Thyroid gland (tissue), 4 donors: ENCODE measurements around the gene MPST. TPM values are rescaled to one million over a fixed set of nuclear protein-coding genes. Genes with fewer than 3 reads are reported as not detected.

Experiments used
- DNase-seq, 2 donors: peaks; one replicate each; pipeline ENCODE4 v3.0.0-alpha.2; 2019
- H3K27ac ChIP-seq, 3 donors: fragments of 200-600 bp; sonication (generic); 1 replicate in 2 of 3; 2 replicates in 1 of 3; pipeline ENCODE4 v1.5.1; 2016 to 2019; ENCODE audit warnings: mild to moderate bottlenecking in 1 of 3, moderate library complexity in 1 of 3
- H3K27me3 ChIP-seq: fragments of 200-600 bp; sonication (generic); one replicate; pipeline ENCODE4 v1.5.1; 2019
- H3K36me3 ChIP-seq, 2 donors: fragments of 200-600 bp; sonication (generic); one replicate each; pipeline ENCODE4 v1.5.1; 2016 to 2019
- H3K4me1 ChIP-seq, 2 donors: fragments of 200-600 bp; sonication (generic); one replicate each; pipeline ENCODE4 v1.5.1; 2017 to 2019
- H3K4me3 ChIP-seq, 3 donors: fragments of 200-600 bp; sonication (generic); replicated peaks in 1 of 3; 1 replicate in 2 of 3; 2 replicates in 1 of 3; pipeline ENCODE4 v1.5.1; 2016; ENCODE audit warnings: mild to moderate bottlenecking in 1 of 3
- H3K9me3 ChIP-seq: fragments of 200-600 bp; sonication (generic); one replicate; pipeline ENCODE4 v1.5.1; 2017
- POLR2A ChIP-seq, 2 donors: fragments of 450-650 bp; IDR thresholded peaks; one replicate each; pipeline ENCODE4 v1.6.1; 2017; ENCODE audit warnings: antibody characterized with exemption in 2 of 2, mild to moderate bottlenecking in 2 of 2, moderate library complexity in 1 of 2
- WGBS, 2 donors: methylation state at CpG; one replicate each; pipeline ENCODE4 v1.1.5; 2017; 5-methylcytosine and 5-hydroxymethylcytosine counted together
- intact Hi-C: fragments of 100-400 bp; cut with DNase I; formaldehyde crosslinking; loops from one replicate; pipeline ENCODE4 v1.15.1; 2023
- small RNA-seq: library from RNA; depleted of rRNA; stranded (forward); fragments of <200 nt; gene quantifications from one replicate; pipeline ENCODE3, GENCODE V24; 2016
- total RNA-seq, 4 donors: library from RNA; depleted of rRNA; stranded (reverse); fragments of >200 nt; gene quantifications; one replicate each; pipeline ENCODE4 v1.2.3, GENCODE V29; 2016
- TF ChIP-seq, protein P1 (sequence below), 6 experiments: fragments of 200-600 bp in 3 of 6; fragments of 450-650 bp in 3 of 6; sonication (generic) in 3 of 6; IDR thresholded peaks; one replicate each; pipeline ENCODE4 v1.5.1; 2016 to 2019; ENCODE audit warnings: antibody characterized with exemption in 6 of 6, mild to moderate bottlenecking in 2 of 6, inconsistent platforms in 1 of 6, moderate library complexity in 1 of 6

MPST gene
- total RNA-seq, 4 donors from 2014 or later: 67.7 to 102 (median 93.6) TPM

- Histone ChIP-seq H3K4me1 (no peaks in the 10 kb centered on the region), H3K36me3 (no peaks in the 10 kb centered on the region), H3K27ac (no peak overlapping the region), H3K9me3 (no peaks in the 10 kb centered on the region), H3K27me3 (no peaks in the 10 kb centered on the region), H3K4me3 (no peak overlapping the region)
- 58 to 80% methylated on average over 1 to 16 of the region's 17 CpGs for WGBS, 2 donors
- no peak for TF ChIP-seq POLR2A (IDR thresholded peaks at IDR 0.05)
- TF ChIP-seq, protein P1, sequence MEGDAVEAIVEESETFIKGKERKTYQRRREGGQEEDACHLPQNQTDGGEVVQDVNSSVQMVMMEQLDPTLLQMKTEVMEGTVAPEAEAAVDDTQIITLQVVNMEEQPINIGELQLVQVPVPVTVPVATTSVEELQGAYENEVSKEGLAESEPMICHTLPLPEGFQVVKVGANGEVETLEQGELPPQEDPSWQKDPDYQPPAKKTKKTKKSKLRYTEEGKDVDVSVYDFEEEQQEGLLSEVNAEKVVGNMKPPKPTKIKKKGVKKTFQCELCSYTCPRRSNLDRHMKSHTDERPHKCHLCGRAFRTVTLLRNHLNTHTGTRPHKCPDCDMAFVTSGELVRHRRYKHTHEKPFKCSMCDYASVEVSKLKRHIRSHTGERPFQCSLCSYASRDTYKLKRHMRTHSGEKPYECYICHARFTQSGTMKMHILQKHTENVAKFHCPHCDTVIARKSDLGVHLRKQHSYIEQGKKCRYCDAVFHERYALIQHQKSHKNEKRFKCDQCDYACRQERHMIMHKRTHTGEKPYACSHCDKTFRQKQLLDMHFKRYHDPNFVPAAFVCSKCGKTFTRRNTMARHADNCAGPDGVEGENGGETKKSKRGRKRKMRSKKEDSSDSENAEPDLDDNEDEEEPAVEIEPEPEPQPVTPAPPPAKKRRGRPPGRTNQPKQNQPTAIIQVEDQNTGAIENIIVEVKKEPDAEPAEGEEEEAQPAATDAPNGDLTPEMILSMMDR (IDR thresholded peaks at IDR 0.05): no peak
- intact Hi-C loops: no loop called here
- DNase-seq: no peak
Observed at GRCh38 chr22:37075046-37075445, 55.5 kb downstream of the MPST start.

GRCh38 chr22:37075822-37076433 lies 56.4 kb downstream of the MPST start:
- H3K27ac ChIP-seq: no peak overlapping the region
- TF ChIP-seq POLR2A (IDR thresholded peaks at IDR 0.05): no peak
- TF ChIP-seq, protein P1 (IDR thresholded peaks at IDR 0.05): no peak
- H3K27me3 ChIP-seq: no peaks in the 10 kb centered on the region
- no peaks in the 10 kb centered on the region for H3K9me3 ChIP-seq
- H3K36me3 ChIP-seq: no peaks in the 10 kb centered on the region
- H3K4me3 ChIP-seq: no peak overlapping the region
- DNase-seq: no peak
- H3K4me1 ChIP-seq: no peaks in the 10 kb centered on the region
- WGBS, 2 donors: 65 to 78% methylated on average over 9 of the region's 9 CpGs
- intact Hi-C loops: no loop called here

DNA sequence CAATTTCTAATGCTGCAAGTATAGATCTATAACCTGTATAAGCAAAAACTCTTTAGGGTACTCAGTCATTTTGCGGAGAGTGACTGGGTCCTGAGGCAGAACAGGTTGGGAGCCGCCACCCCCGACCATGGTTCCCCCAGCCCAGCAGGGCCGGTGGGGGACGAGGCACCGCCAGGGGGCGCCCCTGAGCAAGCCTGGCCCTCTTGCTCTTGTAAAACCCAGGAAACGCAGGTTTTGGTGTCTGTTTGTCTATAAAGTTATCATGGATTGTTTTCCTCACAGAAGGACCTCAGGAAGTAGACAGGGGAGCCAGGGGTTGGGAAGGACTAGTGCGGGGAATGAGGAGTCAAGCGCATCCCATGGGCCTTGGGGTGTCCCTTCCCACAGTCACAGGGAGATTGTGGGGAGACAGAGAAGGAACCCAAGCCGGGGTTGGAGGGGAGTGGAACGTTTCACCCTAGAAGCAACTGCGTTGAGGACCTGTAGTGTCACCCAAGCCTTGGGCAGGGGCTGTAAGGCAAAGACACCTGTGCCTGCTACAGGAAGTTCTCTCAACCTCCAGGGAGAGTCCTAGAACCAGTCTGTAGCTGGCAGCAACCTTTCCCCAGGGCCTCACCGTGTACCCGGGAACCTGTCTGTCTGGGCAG lies 58.4 kb downstream of the MPST start:
- Histone ChIP-seq H3K27ac (no peak overlapping the region), H3K4me3 (no peak overlapping the region), H3K4me1 (no peaks in the 10 kb centered on the region), H3K9me3 (no peaks in the 10 kb centered on the region), H3K27me3 (no peaks in the 10 kb centered on the region), H3K36me3 (no peaks in the 10 kb centered on the region)
- TF ChIP-seq, protein P1 (IDR thresholded peaks at IDR 0.05): peak; percentile 62 to 98 (median 79)
- no peak for TF ChIP-seq POLR2A (IDR thresholded peaks at IDR 0.05)
- DNase-seq: peak; percentile 60 to 63
- intact Hi-C loops: no loop called here
- 22% methylated on average over 15 of the region's 15 CpGs for WGBS, 2 donors

DNA sequence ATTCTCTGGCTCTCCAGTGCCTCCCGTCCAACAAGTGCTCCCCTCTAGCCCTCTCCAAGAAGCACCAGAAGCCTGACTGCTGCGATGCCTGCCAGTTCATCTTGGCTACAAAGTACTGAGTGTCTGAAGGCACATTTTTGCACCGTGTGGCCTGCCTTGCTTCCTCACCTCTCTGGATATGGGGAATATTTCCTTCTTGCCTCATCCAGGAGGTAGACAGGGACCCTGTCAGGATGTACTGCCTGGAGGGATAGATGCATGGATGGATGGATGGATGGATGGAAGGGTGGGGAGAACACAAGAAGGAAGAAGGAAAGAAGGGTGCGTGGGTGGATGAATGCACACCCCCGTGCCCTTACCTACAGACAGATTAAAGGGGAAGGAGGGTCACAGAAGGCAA lies 59.6 kb downstream of the MPST start:
- intact Hi-C loops: no loop called here
- Histone ChIP-seq H3K4me3 (no peak overlapping the region), H3K27ac (no peak overlapping the region)

More for the DNA sequence above, 59.6 kb downstream of the MPST start:
- Histone ChIP-seq H3K9me3 (no peaks in the 10 kb centered on the region), H3K36me3 (no peaks in the 10 kb centered on the region), H3K27me3 (no peaks in the 10 kb centered on the region), H3K4me1 (no peaks in the 10 kb centered on the region)
- no peak for DNase-seq
- WGBS, 2 donors: 39% methylated on average over 5 of the region's 5 CpGs
- TF ChIP-seq, protein P1 (IDR thresholded peaks at IDR 0.05): no peak
- TF ChIP-seq POLR2A (IDR thresholded peaks at IDR 0.05): no peak

Small RNAs within 50 kb of the gene (small RNA-seq; reads per million reads assigned to genes)
- not detected for gene RF00019

Other genes with a start within 250 kb of the MPST start
- gene IFT27, start 243.6 kb upstream of the MPST start, total RNA-seq: 10 to 100 TPM; 25.1 to 39.2 (median 36.3) TPM
- not detected for gene PVALB, start 202.7 kb upstream of the MPST start, total RNA-seq
- gene NCF4, start 158.7 kb upstream of the MPST start, total RNA-seq: 10 to 100 TPM in 1 of 4 donors, 1 to 10 TPM in 3; 3.7 to 16.9 (median 7.0) TPM
- gene CSF2RB, start 106.1 kb upstream of the MPST start, total RNA-seq: 1 to 10 TPM; 1.9 to 7.1 (median 3.0) TPM
- gene TST, start 295 bp upstream of the MPST start, total RNA-seq: 10 to 100 TPM; 35.7 to 51.2 (median 37.8) TPM
- gene KCTD17, start 32.0 kb downstream of the MPST start, total RNA-seq: 10 to 100 TPM in 2 of 4 donors, 1 to 10 TPM in 2; 6.1 to 18.9 (median 12.6) TPM
- under 1 TPM in 1 of 4 donors, not detected in 3; 0.50 TPM for gene TMPRSS6, start 90.0 kb downstream of the MPST start, total RNA-seq
- 1 to 10 TPM in 1 of 4 donors, under 1 TPM in 3; 0.11 to 1.7 (median 0.73) TPM for gene IL2RB, start 130.2 kb downstream of the MPST start, total RNA-seq
- 1 to 10 TPM; 1.7 to 4.8 (median 3.6) TPM for gene C1QTNF6, start 168.5 kb downstream of the MPST start, total RNA-seq
- gene SSTR3, start 192.7 kb downstream of the MPST start, total RNA-seq: under 1 TPM in 3 of 4 donors, not detected in 1; 0.11 to 0.24 (median 0.13) TPM
- 1 to 10 TPM; 3.6 to 6.0 (median 4.6) TPM for gene RAC2, start 224.5 kb downstream of the MPST start, total RNA-seq